ENCODE results near the gene ANO9.

ANO9 gene

DNA sequence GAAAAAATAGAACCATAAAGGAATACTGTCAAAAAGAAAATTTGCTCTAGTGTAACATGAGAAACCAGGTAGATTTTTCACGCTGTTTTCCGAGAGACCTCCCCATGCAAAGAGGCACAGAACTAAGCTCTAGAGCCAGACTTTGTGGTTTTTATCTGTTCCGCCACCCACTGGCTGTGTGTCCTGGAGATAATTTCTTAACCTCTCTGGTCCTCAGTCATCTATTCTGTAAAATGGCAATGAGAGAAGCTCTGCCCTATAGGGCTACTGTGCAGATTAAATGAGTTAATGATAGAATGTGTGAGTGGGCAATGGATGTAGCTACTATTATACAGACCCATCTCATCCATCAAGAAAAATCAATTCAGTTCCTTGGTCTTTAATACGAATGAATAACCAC lies 17.6 kb downstream of the ANO9 start:
- no peak for DNase-seq (ENCODE audit: low read depth)
- no peak for TF ChIP-seq CTCF (IDR thresholded peaks at IDR 0.05; ENCODE audit: insufficient read depth, low read depth, low read length, missing control alignments)
- H3K4me3 ChIP-seq (ENCODE audit: low read length): no peak overlapping the region

GRCh38 chr11:422249-422656 lies 19.6 kb downstream of the ANO9 start:
- no peak overlapping the region for H3K4me3 ChIP-seq (ENCODE audit: low read length)
- no peak for TF ChIP-seq CTCF (IDR thresholded peaks at IDR 0.05; ENCODE audit: insufficient read depth, low read depth, low read length, missing control alignments)
- no peak for DNase-seq (ENCODE audit: low read depth)

DNA sequence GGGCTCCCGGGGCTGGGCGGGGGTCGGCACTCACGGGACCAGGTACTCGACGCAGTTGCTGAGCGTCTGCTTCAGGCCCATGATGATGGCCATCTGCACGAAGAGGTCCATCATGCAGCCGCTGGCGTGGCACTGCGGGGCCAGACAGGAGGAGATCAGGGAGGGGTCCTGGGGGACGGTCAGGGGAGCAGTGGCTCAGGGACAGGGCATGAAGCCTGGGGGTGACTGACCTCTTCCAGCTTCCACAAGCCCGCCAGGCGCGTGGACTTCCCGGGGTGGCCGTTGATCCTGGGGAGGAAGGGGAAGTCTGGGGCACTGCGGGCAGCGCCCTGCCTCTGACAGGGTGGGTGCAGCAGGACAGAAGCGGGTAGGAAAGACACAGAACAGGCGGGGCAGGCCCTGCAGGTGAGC lies 20.9 kb downstream of the ANO9 start:
- no peak for TF ChIP-seq CTCF (IDR thresholded peaks at IDR 0.05; ENCODE audit: insufficient read depth, low read depth, low read length, missing control alignments)
- DNase-seq (ENCODE audit: low read depth): no peak
- no peak overlapping the region for H3K4me3 ChIP-seq (ENCODE audit: low read length)

DNA sequence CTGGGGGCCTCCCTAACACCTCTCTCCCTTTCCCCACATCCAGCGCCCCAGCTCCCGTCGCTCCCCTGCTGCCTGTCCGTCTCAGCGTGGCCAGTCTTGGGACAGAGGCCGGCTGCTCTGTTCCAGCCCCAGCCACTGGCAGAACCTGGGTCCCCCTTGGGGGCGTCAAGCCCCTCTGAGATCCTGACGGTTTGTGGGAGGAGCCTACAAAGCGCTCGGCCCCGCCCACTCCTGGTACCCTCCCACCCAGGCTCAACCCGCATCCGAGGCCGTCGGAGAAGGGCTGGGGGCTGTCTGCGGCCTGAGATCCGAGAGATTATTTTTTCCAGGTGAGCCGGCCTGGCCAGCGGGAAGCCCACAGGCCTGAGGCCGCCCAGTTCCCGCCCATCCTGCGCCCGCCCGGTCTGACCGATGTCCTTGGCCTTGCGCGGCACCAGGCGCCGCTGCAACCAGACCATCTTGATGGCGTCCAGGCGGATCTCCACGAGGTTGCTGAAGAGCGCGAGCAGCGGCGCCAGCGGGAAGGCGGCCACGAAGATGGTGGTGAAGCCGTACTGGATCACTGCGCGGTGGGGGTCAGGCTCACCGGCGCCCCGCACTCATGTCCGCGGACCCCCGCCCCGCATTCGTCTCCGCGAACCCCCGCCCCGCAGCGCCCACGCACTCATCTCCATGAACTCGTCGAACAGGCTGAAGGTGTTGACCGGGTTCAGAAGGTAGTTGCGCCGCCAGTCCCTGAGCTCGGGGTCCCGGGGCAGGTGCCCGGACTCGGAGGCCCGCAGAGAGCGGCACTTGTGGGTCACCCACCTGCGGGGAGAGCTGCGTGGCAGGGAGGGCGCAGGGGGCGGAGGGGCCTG lies 21.5 kb downstream of the ANO9 start:
- TF ChIP-seq CTCF (IDR thresholded peaks at IDR 0.05; ENCODE audit: insufficient read depth, low read depth, low read length, missing control alignments): no peak
- no peak overlapping the region for H3K4me3 ChIP-seq (ENCODE audit: low read length)
- no peak for DNase-seq (ENCODE audit: low read depth)

DNA sequence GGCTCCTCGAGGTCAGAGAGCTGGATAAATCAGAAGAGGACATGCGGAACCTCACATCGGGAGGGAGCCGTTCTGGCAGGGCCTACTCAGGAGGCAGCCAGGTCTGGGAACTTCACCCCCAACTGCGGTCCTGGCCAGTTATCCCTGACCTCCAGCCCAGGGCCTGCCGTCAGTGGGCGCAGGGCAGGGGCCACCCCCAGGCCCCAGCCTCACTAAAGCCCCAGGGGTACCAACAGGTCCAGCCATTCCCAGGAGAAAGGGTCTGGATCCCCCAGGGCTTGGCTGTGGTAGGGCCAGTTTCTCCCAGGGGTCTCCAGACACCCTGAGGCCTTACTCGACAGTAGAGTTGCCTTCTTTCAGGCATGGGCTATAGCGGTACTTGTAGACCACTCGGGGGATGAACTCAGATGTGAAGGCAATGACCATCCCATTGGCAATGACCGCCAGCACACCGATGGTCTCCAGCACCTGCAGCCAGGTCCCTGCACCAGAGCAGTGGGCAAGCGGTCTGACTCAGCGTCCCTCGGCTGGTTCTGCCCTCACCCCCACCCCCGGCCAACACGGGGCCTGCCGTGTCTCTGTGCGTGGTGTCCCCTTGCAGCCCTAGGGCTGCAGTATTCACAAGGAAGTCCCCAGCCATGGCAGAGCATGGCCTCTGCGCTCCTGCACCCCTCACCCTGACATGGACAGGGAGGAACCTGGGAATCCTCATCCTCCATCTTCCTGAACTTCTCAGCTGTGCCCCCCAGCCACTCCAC lies 22.4 kb downstream of the ANO9 start:
- no peak for DNase-seq (ENCODE audit: low read depth)
- no peak overlapping the region for H3K4me3 ChIP-seq (ENCODE audit: low read length)
- TF ChIP-seq CTCF (IDR thresholded peaks at IDR 0.05; ENCODE audit: insufficient read depth, low read depth, low read length, missing control alignments): no peak

GRCh38 chr11:418343-419247 lies 23.2 kb downstream of the ANO9 start:
- no peak for TF ChIP-seq CTCF (IDR thresholded peaks at IDR 0.05; ENCODE audit: insufficient read depth, low read depth, low read length, missing control alignments)
- no peak overlapping the region for H3K4me3 ChIP-seq (ENCODE audit: low read length)
- DNase-seq (ENCODE audit: low read depth): no peak
